ENCODE measurements around the gene F7. TPM values are rescaled to one million over a fixed set of nuclear protein-coding genes. Genes with fewer than 3 reads are reported as not detected.

F7 gene
- total RNA-seq, 1 experiment from 2014 or later = 0.26 TPM

DNA sequence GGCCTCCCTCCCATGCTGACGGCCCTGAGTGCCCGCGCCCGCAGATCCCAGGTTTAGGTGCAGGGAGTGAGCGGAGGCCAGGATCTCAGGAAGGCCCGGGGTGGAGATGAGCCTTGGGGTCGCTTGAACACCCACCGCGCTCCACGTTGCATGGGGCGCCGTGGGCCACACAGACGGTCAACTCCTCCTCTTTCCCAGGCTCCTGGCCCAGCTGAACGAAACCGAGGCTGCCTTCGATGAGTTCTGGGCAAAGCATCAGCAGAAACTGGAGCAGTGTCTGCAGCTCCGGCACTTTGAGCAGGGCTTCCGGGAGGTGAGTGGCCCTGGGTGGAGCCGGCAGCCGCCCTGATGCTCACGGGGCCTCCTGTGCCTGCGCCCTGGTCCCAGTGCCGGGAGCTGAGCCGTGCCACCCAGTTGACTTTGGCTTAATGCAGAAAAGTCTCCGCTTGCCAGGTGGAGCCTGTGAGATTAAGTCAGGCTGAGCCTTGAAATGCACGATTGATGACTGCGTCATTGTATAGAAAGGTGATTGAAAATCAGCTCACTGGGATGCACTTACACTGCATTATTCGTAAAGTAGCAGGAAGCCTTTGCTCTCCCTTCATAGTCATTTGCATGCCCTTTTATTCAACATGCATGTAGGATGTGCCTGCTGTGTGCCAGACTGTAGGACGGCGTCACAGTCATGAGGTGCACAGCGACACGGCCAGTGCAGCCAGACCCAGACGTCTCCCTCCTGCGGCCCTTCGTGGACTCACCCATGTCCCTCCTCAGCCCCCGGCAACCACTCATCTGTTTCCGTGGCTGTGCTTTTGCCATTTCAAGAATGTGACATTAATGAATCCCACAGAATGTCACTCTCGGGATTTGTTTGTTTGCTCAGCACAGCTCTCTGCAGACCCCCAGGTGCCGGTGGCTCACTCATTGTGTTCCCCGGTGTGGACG is 35.5 kb upstream of the F7 start:
- peak; percentile 62 for ATAC-seq
- Mint-ChIP-seq H3K4me3 (no peak overlapping the region), H3K27me3 (ENCODE audit: low read depth) (no peaks in the 10 kb centered on the region), H3K9me3 (no peaks in the 10 kb centered on the region), H3K36me3 (peaks cover 7% of the 10 kb centered on the region), H3K27ac (peak overlapping the region; percentile 87), H3K4me1 (peaks cover 4% of the 10 kb centered on the region; the same call in 1 of the 2 replicates)
- TF ChIP-seq ZNF232 (CRISPR knock-in tag; IDR thresholded peaks at IDR 0.05) (no peak), ZNF121 (CRISPR knock-in tag; IDR thresholded peaks at IDR 0.05) (0 out of 2 replicates have a peak, but pooled peaks have one; percentile 40)
- DNase-seq (ENCODE audit: low spot score) = no peak
- ChIA-PET CTCF (interaction anchor here (0.6 to 2.1 kb wide), 2 partner anchors 16 to 40 kb away, joined by 3 to 6 read pairs; no protein-coding TSS in a partner anchor), POLR2A (no interaction called here)

DNA sequence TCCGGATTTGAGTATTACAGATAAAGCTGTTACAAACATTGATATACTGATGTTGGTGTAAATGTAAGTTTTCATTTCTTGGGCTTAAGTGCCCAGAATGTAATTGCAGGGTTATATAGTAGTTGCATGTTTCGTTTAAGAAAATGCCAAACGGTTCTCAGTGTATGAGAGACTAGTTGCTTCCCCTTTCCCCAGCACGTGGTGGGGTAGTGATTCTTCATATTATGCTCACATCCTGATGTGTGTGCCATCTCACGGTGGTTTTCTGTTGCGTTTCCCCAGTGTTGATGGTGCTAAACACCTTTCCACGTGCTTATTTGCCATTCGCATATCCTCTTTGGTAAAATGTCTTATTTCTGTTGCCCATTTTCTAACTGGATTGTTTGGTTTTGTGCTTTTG is 34.7 kb upstream of the F7 start:
- Mint-ChIP-seq H3K27me3 (ENCODE audit: low read depth) (no peaks in the 10 kb centered on the region), H3K36me3 (peaks cover 7% of the 10 kb centered on the region), H3K4me3 (no peak overlapping the region), H3K9me3 (no peaks in the 10 kb centered on the region), H3K27ac (peak overlapping the region; percentile 2), H3K4me1 (peaks cover 4% of the 10 kb centered on the region; the same call in 1 of the 2 replicates)
- DNase-seq (ENCODE audit: low spot score) (no peak), ATAC-seq (no peak)
- CTCF ChIA-PET = interaction anchor here (2.1 kb wide), 1 partner anchor 15 kb away, joined by 6 read pairs; no protein-coding TSS in a partner anchor
- TF ChIP-seq SMAD3 (CRISPR knock-in tag; IDR thresholded peaks at IDR 0.05; ENCODE audit: borderline replicate concordance) (no peak), SP1 (CRISPR knock-in tag; conservative IDR thresholded peaks at IDR 0.05) (no peak), MYBL2 (CRISPR knock-in tag; IDR thresholded peaks at IDR 0.05) (no peak), CREB1 (CRISPR knock-in tag; IDR thresholded peaks at IDR 0.05) (no peak), FOXK1 (CRISPR knock-in tag; IDR thresholded peaks at IDR 0.05) (no peak), ZNF423 (CRISPR knock-in tag; IDR thresholded peaks at IDR 0.05) (no peak)
- TF ChIP-seq, protein P1, sequence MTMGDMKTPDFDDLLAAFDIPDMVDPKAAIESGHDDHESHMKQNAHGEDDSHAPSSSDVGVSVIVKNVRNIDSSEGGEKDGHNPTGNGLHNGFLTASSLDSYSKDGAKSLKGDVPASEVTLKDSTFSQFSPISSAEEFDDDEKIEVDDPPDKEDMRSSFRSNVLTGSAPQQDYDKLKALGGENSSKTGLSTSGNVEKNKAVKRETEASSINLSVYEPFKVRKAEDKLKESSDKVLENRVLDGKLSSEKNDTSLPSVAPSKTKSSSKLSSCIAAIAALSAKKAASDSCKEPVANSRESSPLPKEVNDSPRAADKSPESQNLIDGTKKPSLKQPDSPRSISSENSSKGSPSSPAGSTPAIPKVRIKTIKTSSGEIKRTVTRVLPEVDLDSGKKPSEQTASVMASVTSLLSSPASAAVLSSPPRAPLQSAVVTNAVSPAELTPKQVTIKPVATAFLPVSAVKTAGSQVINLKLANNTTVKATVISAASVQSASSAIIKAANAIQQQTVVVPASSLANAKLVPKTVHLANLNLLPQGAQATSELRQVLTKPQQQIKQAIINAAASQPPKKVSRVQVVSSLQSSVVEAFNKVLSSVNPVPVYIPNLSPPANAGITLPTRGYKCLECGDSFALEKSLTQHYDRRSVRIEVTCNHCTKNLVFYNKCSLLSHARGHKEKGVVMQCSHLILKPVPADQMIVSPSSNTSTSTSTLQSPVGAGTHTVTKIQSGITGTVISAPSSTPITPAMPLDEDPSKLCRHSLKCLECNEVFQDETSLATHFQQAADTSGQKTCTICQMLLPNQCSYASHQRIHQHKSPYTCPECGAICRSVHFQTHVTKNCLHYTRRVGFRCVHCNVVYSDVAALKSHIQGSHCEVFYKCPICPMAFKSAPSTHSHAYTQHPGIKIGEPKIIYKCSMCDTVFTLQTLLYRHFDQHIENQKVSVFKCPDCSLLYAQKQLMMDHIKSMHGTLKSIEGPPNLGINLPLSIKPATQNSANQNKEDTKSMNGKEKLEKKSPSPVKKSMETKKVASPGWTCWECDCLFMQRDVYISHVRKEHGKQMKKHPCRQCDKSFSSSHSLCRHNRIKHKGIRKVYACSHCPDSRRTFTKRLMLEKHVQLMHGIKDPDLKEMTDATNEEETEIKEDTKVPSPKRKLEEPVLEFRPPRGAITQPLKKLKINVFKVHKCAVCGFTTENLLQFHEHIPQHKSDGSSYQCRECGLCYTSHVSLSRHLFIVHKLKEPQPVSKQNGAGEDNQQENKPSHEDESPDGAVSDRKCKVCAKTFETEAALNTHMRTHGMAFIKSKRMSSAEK (CRISPR knock-in tag; IDR thresholded peaks at IDR 0.05; ENCODE audit: borderline replicate concordance) = no peak
- TF ChIP-seq, protein P2, sequence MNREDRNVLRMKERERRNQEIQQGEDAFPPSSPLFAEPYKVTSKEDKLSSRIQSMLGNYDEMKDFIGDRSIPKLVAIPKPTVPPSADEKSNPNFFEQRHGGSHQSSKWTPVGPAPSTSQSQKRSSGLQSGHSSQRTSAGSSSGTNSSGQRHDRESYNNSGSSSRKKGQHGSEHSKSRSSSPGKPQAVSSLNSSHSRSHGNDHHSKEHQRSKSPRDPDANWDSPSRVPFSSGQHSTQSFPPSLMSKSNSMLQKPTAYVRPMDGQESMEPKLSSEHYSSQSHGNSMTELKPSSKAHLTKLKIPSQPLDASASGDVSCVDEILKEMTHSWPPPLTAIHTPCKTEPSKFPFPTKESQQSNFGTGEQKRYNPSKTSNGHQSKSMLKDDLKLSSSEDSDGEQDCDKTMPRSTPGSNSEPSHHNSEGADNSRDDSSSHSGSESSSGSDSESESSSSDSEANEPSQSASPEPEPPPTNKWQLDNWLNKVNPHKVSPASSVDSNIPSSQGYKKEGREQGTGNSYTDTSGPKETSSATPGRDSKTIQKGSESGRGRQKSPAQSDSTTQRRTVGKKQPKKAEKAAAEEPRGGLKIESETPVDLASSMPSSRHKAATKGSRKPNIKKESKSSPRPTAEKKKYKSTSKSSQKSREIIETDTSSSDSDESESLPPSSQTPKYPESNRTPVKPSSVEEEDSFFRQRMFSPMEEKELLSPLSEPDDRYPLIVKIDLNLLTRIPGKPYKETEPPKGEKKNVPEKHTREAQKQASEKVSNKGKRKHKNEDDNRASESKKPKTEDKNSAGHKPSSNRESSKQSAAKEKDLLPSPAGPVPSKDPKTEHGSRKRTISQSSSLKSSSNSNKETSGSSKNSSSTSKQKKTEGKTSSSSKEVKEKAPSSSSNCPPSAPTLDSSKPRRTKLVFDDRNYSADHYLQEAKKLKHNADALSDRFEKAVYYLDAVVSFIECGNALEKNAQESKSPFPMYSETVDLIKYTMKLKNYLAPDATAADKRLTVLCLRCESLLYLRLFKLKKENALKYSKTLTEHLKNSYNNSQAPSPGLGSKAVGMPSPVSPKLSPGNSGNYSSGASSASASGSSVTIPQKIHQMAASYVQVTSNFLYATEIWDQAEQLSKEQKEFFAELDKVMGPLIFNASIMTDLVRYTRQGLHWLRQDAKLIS (CRISPR knock-in tag; IDR thresholded peaks at IDR 0.05; ENCODE audit: borderline replicate concordance) = no peak
- TF ChIP-seq, protein P3, sequence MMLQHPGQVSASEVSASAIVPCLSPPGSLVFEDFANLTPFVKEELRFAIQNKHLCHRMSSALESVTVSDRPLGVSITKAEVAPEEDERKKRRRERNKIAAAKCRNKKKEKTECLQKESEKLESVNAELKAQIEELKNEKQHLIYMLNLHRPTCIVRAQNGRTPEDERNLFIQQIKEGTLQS (CRISPR knock-in tag; conservative IDR thresholded peaks at IDR 0.05) = no peak
- TF ChIP-seq, protein P4, sequence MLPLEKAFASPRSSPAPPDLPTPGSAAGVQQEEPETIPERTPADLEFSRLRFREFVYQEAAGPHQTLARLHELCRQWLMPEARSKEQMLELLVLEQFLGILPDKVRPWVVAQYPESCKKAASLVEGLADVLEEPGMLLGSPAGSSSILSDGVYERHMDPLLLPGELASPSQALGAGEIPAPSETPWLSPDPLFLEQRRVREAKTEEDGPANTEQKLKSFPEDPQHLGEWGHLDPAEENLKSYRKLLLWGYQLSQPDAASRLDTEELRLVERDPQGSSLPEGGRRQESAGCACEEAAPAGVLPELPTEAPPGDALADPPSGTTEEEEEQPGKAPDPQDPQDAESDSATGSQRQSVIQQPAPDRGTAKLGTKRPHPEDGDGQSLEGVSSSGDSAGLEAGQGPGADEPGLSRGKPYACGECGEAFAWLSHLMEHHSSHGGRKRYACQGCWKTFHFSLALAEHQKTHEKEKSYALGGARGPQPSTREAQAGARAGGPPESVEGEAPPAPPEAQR (CRISPR knock-in tag; IDR thresholded peaks at IDR 0.05) = no peak
- POLR2A ChIA-PET = no interaction called here

Measured in WTC11 (cell line).